HEK293T (cell line): ENCODE data around the gene CLSTN1.

Experiments used
- CTCF ChIA-PET: fragments of 350-600 bp; formaldehyde crosslinking; extraction: SDS; loops from one replicate; lab custom pipeline; 2021; ENCODE audit warnings: antibody characterized with exemption, inconsistent platforms; lab: Yijun Ruan, JAX
- POLR2A ChIA-PET: fragments of 350-600 bp; formaldehyde crosslinking; extraction: SDS; loops from one replicate; lab custom pipeline; 2020; ENCODE audit warnings: antibody characterized with exemption, inconsistent platforms; lab: Yijun Ruan, JAX
- DNase-seq: peaks from one replicate; pipeline ENCODE4 v3.0.0; 2012; ENCODE audit warnings: mixed read lengths; ENCODE audit errors: extremely low spot score
- ARNT ChIP-seq: fragments of 450-650 bp; IDR thresholded peaks from 2 replicates; pipeline ENCODE4 v1.6.1; 2017; ENCODE audit warnings: mild to moderate bottlenecking
- BHLHE40 ChIP-seq: fragments of 450-650 bp; IDR thresholded peaks from 2 replicates; pipeline ENCODE4 v1.6.1; 2016; ENCODE audit warnings: mild to moderate bottlenecking, moderate library complexity, borderline replicate concordance
- CTBP1 ChIP-seq: fragments of 450-650 bp; IDR thresholded peaks from 2 replicates; pipeline ENCODE4 v1.6.1; 2016; ENCODE audit warnings: borderline replicate concordance
- ELF4 ChIP-seq: fragments of 450-650 bp; IDR thresholded peaks from 2 replicates; pipeline ENCODE4 v1.6.1; 2017; ENCODE audit warnings: antibody characterized with exemption
- FOXA1 ChIP-seq: fragments of 450-650 bp; IDR thresholded peaks from 2 replicates; pipeline ENCODE4 v1.6.1; 2016; ENCODE audit warnings: mild to moderate bottlenecking
- FOXK2 ChIP-seq: fragments of 450-650 bp; IDR thresholded peaks from 2 replicates; pipeline ENCODE4 v1.6.1; 2016; ENCODE audit warnings: mild to moderate bottlenecking
- FOXM1 ChIP-seq: fragments of 450-650 bp; IDR thresholded peaks from 2 replicates; pipeline ENCODE4 v1.6.1; 2017; ENCODE audit warnings: mild to moderate bottlenecking, borderline replicate concordance
- HDGF ChIP-seq: fragments of 450-650 bp; IDR thresholded peaks from 2 replicates; pipeline ENCODE4 v1.6.1; 2017; ENCODE audit warnings: antibody characterized with exemption, borderline replicate concordance
- L3MBTL2 ChIP-seq: fragments of 450-650 bp; conservative IDR thresholded peaks from 2 replicates; pipeline ENCODE4 v1.6.1; 2016; ENCODE audit warnings: mild to moderate bottlenecking
- LEF1 ChIP-seq: fragments of 450-650 bp; IDR thresholded peaks from 2 replicates; pipeline ENCODE4 v1.6.1; 2017; ENCODE audit warnings: mild to moderate bottlenecking, borderline replicate concordance
- NFRKB ChIP-seq: fragments of 450-650 bp; IDR thresholded peaks from 2 replicates; pipeline ENCODE4 v1.6.1; 2016; ENCODE audit warnings: mild to moderate bottlenecking, moderate library complexity
- PKNOX1 ChIP-seq: fragments of 450-650 bp; IDR thresholded peaks from 2 replicates; pipeline ENCODE4 v1.6.1; 2016
- SP1 ChIP-seq: fragments of 450-650 bp; IDR thresholded peaks from 2 replicates; pipeline ENCODE4 v1.6.1; 2017
- SUZ12 ChIP-seq: fragments of 450-650 bp; IDR thresholded peaks from 2 replicates; pipeline ENCODE4 v1.6.1; 2016; ENCODE audit warnings: mild to moderate bottlenecking
- TARDBP ChIP-seq: fragments of 450-650 bp; IDR thresholded peaks from 2 replicates; pipeline ENCODE4 v1.6.1; 2016
- ZNF384 ChIP-seq: fragments of 450-650 bp; IDR thresholded peaks from 2 replicates; pipeline ENCODE4 v1.6.1; 2016

Gene CLSTN1

DNA sequence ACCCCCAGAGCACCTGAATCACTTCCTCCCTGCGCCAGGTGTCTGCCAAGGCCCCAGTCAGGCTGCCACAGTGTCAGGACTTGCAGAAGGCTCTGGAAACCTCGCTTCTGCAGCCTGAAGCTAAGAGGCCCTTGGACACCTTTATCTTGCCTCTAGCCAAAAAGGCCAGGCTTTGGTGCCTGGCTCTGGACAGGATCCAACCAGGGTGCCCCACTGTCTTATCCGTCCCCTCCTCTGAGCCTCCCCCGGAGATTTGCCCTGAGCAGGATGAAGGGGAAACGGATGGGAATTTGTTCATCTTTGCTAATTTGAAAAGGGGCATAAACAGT lies 12.8 kb upstream of the CLSTN1 start:
- CTCF ChIA-PET: no interaction called here
- POLR2A ChIA-PET: no interaction called here
- no peak for DNase-seq
- no peak for TF ChIP-seq LEF1
- TF ChIP-seq SUZ12: no peak
- no peak for TF ChIP-seq ZNF384
- TF ChIP-seq BHLHE40: no peak
- TF ChIP-seq TARDBP: no peak
- TF ChIP-seq FOXA1: no peak
- TF ChIP-seq FOXM1: no peak
- no peak for TF ChIP-seq HDGF
- no peak for TF ChIP-seq CTBP1
- no peak for TF ChIP-seq L3MBTL2
- no peak for TF ChIP-seq ARNT
- TF ChIP-seq SP1: no peak
- TF ChIP-seq NFRKB: no peak
- TF ChIP-seq PKNOX1: no peak
- no peak for TF ChIP-seq ELF4
- no peak for TF ChIP-seq FOXK2

DNA sequence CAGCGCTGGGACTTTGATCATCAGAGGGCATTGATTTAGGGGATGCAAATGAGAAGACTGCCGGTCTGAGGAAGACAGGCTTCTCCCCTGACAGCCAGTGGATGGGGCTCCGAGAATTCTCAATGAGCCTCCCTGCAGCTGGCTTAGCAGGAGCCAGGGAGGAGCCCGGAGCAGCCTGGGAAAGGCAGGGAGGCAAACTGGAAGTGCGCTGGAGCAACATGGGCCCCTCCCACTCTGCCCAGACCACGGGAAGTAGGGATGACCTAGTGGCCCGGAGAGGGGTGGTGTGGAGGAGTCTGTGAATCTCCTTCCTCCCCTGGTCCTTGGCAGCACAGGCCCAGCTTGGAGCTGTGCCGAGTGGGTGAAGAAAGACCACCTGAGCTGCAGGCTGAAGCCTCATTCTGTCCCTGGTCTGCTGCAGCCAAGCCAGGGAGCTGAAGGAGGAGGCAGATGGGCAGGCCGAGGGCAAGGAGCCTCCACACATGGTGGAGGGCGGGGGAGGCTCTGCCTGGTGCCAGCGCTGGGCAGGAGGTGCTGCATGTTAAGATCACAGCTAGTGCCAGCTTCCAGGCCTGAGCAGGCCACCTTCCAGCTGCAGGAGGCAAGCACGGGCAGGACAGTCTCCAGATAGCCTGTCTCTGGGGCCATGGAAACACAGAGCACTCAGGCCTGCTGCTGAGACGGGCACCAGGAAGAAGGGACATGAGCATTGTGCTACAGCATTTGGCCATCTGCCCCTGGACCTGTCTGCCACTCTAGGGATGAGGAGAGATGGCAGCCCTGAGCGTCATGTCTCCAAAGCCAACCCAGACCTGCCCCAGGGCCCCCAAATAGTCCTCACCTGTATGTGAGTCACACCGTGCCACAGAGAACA lies 12.2 kb upstream of the CLSTN1 start:
- no peak for TF ChIP-seq CTBP1
- no peak for TF ChIP-seq FOXK2
- TF ChIP-seq LEF1: no peak
- no peak for TF ChIP-seq PKNOX1
- no peak for TF ChIP-seq ELF4
- TF ChIP-seq SP1: no peak
- no peak for DNase-seq
- CTCF ChIA-PET: no interaction called here
- POLR2A ChIA-PET: no interaction called here

- TF ChIP-seq NFRKB (no peak), LEF1 (no peak), ZNF384 (no peak)
- ChIA-PET POLR2A (no interaction called here), CTCF (no interaction called here)
Measured at GRCh38 chr1:9835404-9835757, 11.6 kb upstream of the CLSTN1 start.

DNA sequence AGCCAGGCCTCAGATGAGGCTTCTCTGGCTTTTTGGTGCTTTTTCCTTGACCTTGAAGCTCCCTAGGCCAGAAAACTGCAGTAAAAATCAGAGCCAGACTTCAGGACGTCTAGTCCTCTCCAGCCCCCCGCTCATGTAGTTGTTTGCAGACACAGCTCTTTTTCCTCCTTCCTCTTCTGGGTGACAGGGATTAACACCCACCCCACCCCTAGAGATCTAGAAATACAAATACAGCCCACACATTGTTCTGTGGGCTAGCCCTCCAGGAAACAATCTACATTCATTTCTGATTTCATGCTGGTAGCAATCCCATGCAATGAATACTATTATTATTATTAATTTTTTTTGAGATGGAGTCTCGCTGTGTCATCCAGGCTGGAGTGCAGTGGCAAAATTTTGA lies 9.9 kb upstream of the CLSTN1 start:
- TF ChIP-seq CTBP1: no peak
- TF ChIP-seq SP1: no peak
- TF ChIP-seq SUZ12: no peak
- no peak for TF ChIP-seq PKNOX1
- TF ChIP-seq ELF4: no peak
- no peak for TF ChIP-seq HDGF
- ChIA-PET POLR2A (no interaction called here), CTCF (no interaction called here)
- DNase-seq: no peak

More at GRCh38 chr1:9835404-9835757, 11.6 kb upstream of the CLSTN1 start:
- DNase-seq: no peak

DNA sequence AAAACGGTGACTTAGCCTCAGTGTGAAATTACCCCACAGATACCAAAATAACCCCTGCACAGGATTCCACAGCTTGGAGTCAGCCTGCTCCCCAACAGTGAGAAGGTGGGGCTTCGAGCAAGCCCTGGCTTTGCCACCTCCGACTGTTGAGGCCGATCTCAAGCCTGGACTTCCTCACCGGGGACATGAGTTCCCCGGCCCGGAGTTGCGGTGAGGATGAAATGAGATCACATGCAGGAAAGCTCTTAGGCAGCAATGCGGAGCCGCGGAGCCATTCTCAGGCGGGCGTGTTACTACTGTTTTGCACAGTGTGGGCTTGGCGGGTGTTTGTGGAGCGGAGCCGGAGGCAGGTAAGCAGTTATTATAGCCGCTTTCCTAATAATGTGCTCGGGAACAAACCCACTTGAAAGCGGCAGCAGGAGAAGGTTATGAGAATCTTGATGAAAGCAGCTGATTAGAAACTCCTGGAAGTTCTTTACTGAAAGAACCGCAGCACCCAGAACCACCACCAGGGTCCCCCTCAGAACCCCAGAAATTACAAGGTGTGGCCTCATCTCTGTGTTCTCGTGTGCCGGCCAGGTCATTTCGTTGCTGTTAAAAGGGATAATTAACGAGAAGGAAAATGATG lies 3.9 kb upstream of the CLSTN1 start:
- TF ChIP-seq ELF4 (no peak), L3MBTL2 (no peak), TARDBP (no peak), ZNF384 (no peak), FOXK2 (no peak), LEF1 (no peak), SUZ12 (no peak), CTBP1 (no peak), PKNOX1 (no peak), NFRKB (no peak), FOXM1 (no peak), FOXA1 (no peak), HDGF (no peak), ARNT (no peak), SP1 (no peak), BHLHE40 (no peak)
- no peak for DNase-seq
- CTCF ChIA-PET: no interaction called here
- POLR2A ChIA-PET: no interaction called here

DNA sequence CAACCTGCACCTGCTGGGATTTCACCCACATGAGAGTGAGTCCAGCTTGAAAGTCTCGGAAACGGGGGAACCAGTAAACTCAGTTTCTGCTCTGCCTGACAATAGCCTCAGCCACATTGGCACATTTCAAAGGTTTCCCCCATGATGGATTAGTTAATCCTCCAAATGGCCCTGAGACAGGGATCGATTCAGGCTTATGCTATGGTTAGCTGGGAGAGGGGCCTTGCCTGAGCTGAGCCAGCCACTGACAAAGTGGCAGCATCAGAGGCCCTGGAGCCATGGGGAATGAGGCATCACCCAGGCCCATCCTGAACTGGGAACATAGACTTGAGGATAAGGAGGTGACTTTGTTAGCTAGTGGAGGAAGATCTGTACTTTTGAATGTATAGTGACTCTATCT lies 2.9 kb upstream of the CLSTN1 start:
- DNase-seq: no peak
- no peak for TF ChIP-seq BHLHE40
- TF ChIP-seq TARDBP: no peak
- no peak for TF ChIP-seq NFRKB
- TF ChIP-seq L3MBTL2: no peak
- TF ChIP-seq FOXK2: no peak
- no peak for TF ChIP-seq SUZ12
- no peak for TF ChIP-seq ZNF384
- no peak for TF ChIP-seq FOXM1
- TF ChIP-seq LEF1: no peak
- no peak for TF ChIP-seq PKNOX1
- no peak for TF ChIP-seq SP1
- no peak for TF ChIP-seq ELF4
- no peak for TF ChIP-seq FOXA1
- POLR2A ChIA-PET: no interaction called here
- CTCF ChIA-PET: interaction anchor here (0.6 kb wide), 1 partner anchor 40 kb away, joined by 3 read pairs; no protein-coding TSS in a partner anchor
